K562 (cell line): ENCODE results near the gene AGRN. TPM values are rescaled to one million over a fixed set of nuclear protein-coding genes. Genes with fewer than 3 reads are reported as not detected.

Experiments used
- HNRNPL ChIP-seq: fragments of 200-400 bp; formaldehyde crosslinking; IDR thresholded peaks from 2 replicates; pipeline ENCODE4 v1.6.1; 2017; ENCODE audit warnings: low read depth, mild to moderate bottlenecking, low read length
- ILK ChIP-seq: fragments of 450-650 bp; IDR thresholded peaks from 2 replicates; pipeline ENCODE4 v1.6.1; 2016; ENCODE audit warnings: missing genetic modification characterization, low read depth, mild to moderate bottlenecking, missing compliant biosample characterization, moderate library complexity, borderline replicate concordance
- MCM3 ChIP-seq: fragments of 450-650 bp; IDR thresholded peaks from 2 replicates; pipeline ENCODE4 v1.6.1; 2016
- MTA3 ChIP-seq: fragments of 450-650 bp; formaldehyde crosslinking; IDR thresholded peaks from 2 replicates; pipeline ENCODE4 v1.6.1; 2017; ENCODE audit warnings: mild to moderate bottlenecking, borderline replicate concordance
- NFE2L1 ChIP-seq: fragments of 450-650 bp; IDR thresholded peaks from 2 replicates; pipeline ENCODE4 v1.6.1; 2016; ENCODE audit warnings: missing genetic modification characterization, low read depth, mild to moderate bottlenecking, missing compliant biosample characterization, moderate library complexity, borderline replicate concordance
- PML ChIP-seq: IDR thresholded peaks from 2 replicates; pipeline ENCODE4 v1.6.1; 2012; ENCODE audit warnings: low read length, inconsistent platforms
- RBFOX2 ChIP-seq: fragments of 200-400 bp; formaldehyde crosslinking; IDR thresholded peaks from 2 replicates; pipeline ENCODE4 v1.6.1; 2017; ENCODE audit warnings: low read depth, mild to moderate bottlenecking, low read length, moderate library complexity
- SMAD3 ChIP-seq: fragments of 450-650 bp; formaldehyde crosslinking; conservative IDR thresholded peaks from 2 replicates; pipeline ENCODE4 v1.4.0; 2020; ENCODE audit warnings: mild to moderate bottlenecking
- TEAD1 ChIP-seq, 2 experiments: fragments of 450-650 bp in 1 of 2; sonication (generic) in 1 of 2; formaldehyde crosslinking; IDR thresholded peaks; 2 replicates each; pipeline versions ENCODE4 v1.4.0 to v1.8.0; 2020 to 2022; ENCODE audit warnings: mild to moderate bottlenecking in 2 of 2, missing genetic modification reagents in 1 of 2
- ZFPM2 ChIP-seq: fragments of 250-450 bp; sonication (Bioruptor Pico); IDR thresholded peaks from 2 replicates; pipeline ENCODE4 v1.5.1; 2022; ENCODE audit warnings: mild to moderate bottlenecking
- ZNF134 ChIP-seq: fragments of 250-450 bp; sonication (Bioruptor Pico); conservative IDR thresholded peaks from 2 replicates; pipeline ENCODE4 v1.4.0; 2020
- ZNF239 ChIP-seq: fragments of 250-450 bp; sonication (Bioruptor Pico); IDR thresholded peaks from 2 replicates; pipeline ENCODE4 v1.4.0; 2020; ENCODE audit warnings: mild to moderate bottlenecking
- ZNF695 ChIP-seq: fragments of 450-650 bp; formaldehyde crosslinking; IDR thresholded peaks from 2 replicates; pipeline ENCODE4 v1.4.0; 2020; ENCODE audit warnings: mild to moderate bottlenecking, moderate library complexity
- polyA plus RNA-seq, 8 experiments: library from polyadenylated mRNA; depleted of rRNA in 4 of 8; stranded (reverse) in 5 of 8; unstranded in 3 of 8; fragments of >200 nt; fragmentation: Nextera tagmentation in 2 of 8; fragmentation: Illumina TruSeq in 1 of 8; extraction: Ambion mirVana in 2 of 8; extraction: Trizol in 1 of 8; gene quantifications; 2 replicates each; pipeline versions ENCODE4 v1.2.1 to v1.2.3, GENCODE V29; 2011 to 2014; ENCODE audit warnings: inconsistent platforms in 1 of 8, missing spikeins in 1 of 8
- total RNA-seq, 7 experiments: library from RNA; depleted of rRNA in 6 of 7; stranded (reverse); fragments of >200 nt in 6 of 7; fragmentation: Illumina TruSeq in 2 of 7; extraction: Trizol in 2 of 7; gene quantifications; 2 replicates each; pipeline versions ENCODE4 v1.2.1 to v1.2.3, GENCODE V29; 2011 to 2021; ENCODE audit warnings: low replicate concordance in 1 of 7
- TF ChIP-seq, protein P1 (sequence below): fragments of 250-450 bp; sonication (Bioruptor Pico); IDR thresholded peaks from 2 replicates; pipeline ENCODE4 v1.9.0; 2021; ENCODE audit warnings: mild to moderate bottlenecking, inconsistent platforms
- TF ChIP-seq, protein P2 (sequence below): sonication (generic); formaldehyde crosslinking; IDR thresholded peaks from 2 replicates; pipeline ENCODE4 v1.8.1; 2023; ENCODE audit warnings: missing genetic modification reagents, mild to moderate bottlenecking, borderline replicate concordance
- TF ChIP-seq, protein P3 (sequence below): fragments of 250-450 bp; sonication (Bioruptor Pico); IDR thresholded peaks from 2 replicates; pipeline ENCODE4 v1.5.0; 2020; ENCODE audit warnings: mild to moderate bottlenecking, borderline replicate concordance

The AGRN gene
- total and polyA plus RNA-seq, 9 of the 15 experiments (the other 6 are each of a cell fraction or from before 2014, with no cell fraction given), result 0.04 to 111 (median 18.1) TPM

DNA sequence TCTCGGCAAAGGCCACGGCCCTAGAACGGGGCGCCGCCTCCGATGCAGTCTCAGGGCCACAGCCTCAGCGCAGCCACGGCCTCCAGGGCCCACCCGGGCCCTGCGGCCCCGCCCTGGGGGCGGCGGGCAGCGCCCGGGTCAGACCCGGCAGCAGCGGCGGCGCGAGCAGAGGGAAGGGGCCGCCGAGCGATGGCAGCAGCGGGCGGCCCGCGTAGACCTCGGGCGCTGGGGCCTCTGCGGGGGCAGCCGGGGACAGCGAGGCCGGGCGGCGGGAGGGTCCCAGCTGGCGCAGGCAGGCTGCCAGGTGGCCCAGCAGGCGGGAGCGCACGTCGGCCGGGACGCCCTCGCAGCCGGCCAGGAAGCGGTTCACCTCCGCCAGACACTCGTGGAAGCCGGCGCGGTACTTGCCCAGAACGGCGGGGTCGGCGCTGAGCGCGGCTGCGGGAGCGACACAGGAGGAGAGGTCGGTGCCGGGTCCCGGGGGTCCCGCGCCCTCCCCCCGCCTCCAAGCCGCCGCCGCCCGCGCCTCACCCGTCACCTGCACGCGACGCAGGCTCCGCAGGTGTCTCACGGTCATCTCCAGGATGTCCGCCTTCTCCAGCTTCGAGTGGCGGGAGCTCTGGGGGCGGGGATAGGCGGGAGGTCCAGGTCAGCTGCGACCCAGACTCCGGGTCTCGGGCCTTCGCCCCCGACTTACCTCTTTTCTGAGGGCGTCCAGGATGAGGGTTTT, 20.8 kb upstream of the AGRN start (continued):
- TF ChIP-seq, protein P1, sequence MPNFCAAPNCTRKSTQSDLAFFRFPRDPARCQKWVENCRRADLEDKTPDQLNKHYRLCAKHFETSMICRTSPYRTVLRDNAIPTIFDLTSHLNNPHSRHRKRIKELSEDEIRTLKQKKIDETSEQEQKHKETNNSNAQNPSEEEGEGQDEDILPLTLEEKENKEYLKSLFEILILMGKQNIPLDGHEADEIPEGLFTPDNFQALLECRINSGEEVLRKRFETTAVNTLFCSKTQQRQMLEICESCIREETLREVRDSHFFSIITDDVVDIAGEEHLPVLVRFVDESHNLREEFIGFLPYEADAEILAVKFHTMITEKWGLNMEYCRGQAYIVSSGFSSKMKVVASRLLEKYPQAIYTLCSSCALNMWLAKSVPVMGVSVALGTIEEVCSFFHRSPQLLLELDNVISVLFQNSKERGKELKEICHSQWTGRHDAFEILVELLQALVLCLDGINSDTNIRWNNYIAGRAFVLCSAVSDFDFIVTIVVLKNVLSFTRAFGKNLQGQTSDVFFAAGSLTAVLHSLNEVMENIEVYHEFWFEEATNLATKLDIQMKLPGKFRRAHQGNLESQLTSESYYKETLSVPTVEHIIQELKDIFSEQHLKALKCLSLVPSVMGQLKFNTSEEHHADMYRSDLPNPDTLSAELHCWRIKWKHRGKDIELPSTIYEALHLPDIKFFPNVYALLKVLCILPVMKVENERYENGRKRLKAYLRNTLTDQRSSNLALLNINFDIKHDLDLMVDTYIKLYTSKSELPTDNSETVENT (CRISPR knock-in tag), result 0 out of 2 replicates have a peak, but pooled peaks have one; percentile 25
- TF ChIP-seq ZFPM2 (CRISPR knock-in tag), result no peak
- no peak for TF ChIP-seq TEAD1 (CRISPR knock-in tag; IDR thresholded peaks at IDR 0.05)
- no peak for TF ChIP-seq PML
- TF ChIP-seq ZNF695 (CRISPR knock-in tag), result no peak
- no peak for TF ChIP-seq NFE2L1 (tag)
- peak; percentile 34; the same call in 1 of the 2 replicates for TF ChIP-seq RBFOX2
- TF ChIP-seq ZNF134 (CRISPR knock-in tag), result no peak
- TF ChIP-seq, protein P2, sequence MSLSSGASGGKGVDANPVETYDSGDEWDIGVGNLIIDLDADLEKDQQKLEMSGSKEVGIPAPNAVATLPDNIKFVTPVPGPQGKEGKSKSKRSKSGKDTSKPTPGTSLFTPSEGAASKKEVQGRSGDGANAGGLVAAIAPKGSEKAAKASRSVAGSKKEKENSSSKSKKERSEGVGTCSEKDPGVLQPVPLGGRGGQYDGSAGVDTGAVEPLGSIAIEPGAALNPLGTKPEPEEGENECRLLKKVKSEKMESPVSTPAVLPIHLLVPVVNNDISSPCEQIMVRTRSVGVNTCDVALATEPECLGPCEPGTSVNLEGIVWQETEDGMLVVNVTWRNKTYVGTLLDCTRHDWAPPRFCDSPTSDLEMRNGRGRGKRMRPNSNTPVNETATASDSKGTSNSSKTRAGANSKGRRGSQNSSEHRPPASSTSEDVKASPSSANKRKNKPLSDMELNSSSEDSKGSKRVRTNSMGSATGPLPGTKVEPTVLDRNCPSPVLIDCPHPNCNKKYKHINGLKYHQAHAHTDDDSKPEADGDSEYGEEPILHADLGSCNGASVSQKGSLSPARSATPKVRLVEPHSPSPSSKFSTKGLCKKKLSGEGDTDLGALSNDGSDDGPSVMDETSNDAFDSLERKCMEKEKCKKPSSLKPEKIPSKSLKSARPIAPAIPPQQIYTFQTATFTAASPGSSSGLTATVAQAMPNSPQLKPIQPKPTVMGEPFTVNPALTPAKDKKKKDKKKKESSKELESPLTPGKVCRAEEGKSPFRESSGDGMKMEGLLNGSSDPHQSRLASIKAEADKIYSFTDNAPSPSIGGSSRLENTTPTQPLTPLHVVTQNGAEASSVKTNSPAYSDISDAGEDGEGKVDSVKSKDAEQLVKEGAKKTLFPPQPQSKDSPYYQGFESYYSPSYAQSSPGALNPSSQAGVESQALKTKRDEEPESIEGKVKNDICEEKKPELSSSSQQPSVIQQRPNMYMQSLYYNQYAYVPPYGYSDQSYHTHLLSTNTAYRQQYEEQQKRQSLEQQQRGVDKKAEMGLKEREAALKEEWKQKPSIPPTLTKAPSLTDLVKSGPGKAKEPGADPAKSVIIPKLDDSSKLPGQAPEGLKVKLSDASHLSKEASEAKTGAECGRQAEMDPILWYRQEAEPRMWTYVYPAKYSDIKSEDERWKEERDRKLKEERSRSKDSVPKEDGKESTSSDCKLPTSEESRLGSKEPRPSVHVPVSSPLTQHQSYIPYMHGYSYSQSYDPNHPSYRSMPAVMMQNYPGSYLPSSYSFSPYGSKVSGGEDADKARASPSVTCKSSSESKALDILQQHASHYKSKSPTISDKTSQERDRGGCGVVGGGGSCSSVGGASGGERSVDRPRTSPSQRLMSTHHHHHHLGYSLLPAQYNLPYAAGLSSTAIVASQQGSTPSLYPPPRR (CRISPR knock-in tag), result peak; percentile 78; the same call in 1 of the 2 replicates
- TF ChIP-seq HNRNPL, result no peak; the same call in 1 of the 2 replicates
- no peak for TF ChIP-seq SMAD3 (CRISPR knock-in tag)
- no peak for TF ChIP-seq ZNF239 (CRISPR knock-in tag)
- TF ChIP-seq, protein P3, sequence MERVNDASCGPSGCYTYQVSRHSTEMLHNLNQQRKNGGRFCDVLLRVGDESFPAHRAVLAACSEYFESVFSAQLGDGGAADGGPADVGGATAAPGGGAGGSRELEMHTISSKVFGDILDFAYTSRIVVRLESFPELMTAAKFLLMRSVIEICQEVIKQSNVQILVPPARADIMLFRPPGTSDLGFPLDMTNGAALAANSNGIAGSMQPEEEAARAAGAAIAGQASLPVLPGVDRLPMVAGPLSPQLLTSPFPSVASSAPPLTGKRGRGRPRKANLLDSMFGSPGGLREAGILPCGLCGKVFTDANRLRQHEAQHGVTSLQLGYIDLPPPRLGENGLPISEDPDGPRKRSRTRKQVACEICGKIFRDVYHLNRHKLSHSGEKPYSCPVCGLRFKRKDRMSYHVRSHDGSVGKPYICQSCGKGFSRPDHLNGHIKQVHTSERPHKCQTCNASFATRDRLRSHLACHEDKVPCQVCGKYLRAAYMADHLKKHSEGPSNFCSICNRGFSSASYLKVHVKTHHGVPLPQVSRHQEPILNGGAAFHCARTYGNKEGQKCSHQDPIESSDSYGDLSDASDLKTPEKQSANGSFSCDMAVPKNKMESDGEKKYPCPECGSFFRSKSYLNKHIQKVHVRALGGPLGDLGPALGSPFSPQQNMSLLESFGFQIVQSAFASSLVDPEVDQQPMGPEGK, result no peak
- no peak for TF ChIP-seq MTA3
- no peak for TF ChIP-seq MCM3
- no peak for TF ChIP-seq ILK (tag)
